Tibial artery (tissue), 4 donors: ENCODE measurements around the gene USP11.
A peak's percentile ranks its signal among the peaks of the same experiment; 100 is the strongest.

Experiments
- DNase-seq, 2 donors: peaks; one replicate each; pipeline ENCODE4 v3.0.0-alpha.2; 2019
- H3K27ac ChIP-seq, 2 donors: fragments of 200-600 bp; sonication (generic) in 1 of 2; 1 replicate in 1 of 2; 2 replicates in 1 of 2; pipeline ENCODE4 v1.5.1; 2018 to 2019; ENCODE audit warnings: mild to moderate bottlenecking in 1 of 2
- H3K27me3 ChIP-seq, 2 donors: fragments of 200-600 bp; sonication (generic) in 1 of 2; one replicate each; pipeline versions ENCODE4 v1.5.1 to v1.6.0; 2016 to 2019
- H3K36me3 ChIP-seq, 3 donors: fragments of 200-600 bp; sonication (generic) in 2 of 3; one replicate each; pipeline ENCODE4 v1.5.1; 2016 to 2019; ENCODE audit warnings: mild to moderate bottlenecking in 2 of 3
- H3K4me1 ChIP-seq, 4 donors: fragments of 200-600 bp; sonication (generic) in 2 of 4; 1 replicate in 3 of 4; 2 replicates in 1 of 4; pipeline ENCODE4 v1.5.1; 2016 to 2019
- H3K4me3 ChIP-seq, 2 donors: fragments of 200-600 bp; sonication (generic) in 1 of 2; 1 replicate in 1 of 2; 2 replicates in 1 of 2; pipeline ENCODE4 v1.5.1; 2018 to 2019; ENCODE audit warnings: mild to moderate bottlenecking in 2 of 2
- H3K9me3 ChIP-seq, 3 donors: fragments of 200-600 bp; sonication (generic) in 1 of 3; one replicate each; pipeline ENCODE4 v1.5.1; 2016 to 2019
- intact Hi-C: fragments of 100-400 bp; cut with DNase I; formaldehyde crosslinking; loops from one replicate; pipeline ENCODE4 v1.15.0; 2023; ENCODE audit warnings: low total_unique reads
- TF ChIP-seq, protein P1 (sequence below), 2 experiments: fragments of 200-600 bp in 1 of 2; fragments of 450-650 bp in 1 of 2; IDR thresholded peaks; one replicate each; pipeline ENCODE4 v1.5.1; 2017 to 2019; ENCODE audit warnings: antibody characterized with exemption in 2 of 2, mild to moderate bottlenecking in 1 of 2, moderate library complexity in 1 of 2

USP11 gene

DNA sequence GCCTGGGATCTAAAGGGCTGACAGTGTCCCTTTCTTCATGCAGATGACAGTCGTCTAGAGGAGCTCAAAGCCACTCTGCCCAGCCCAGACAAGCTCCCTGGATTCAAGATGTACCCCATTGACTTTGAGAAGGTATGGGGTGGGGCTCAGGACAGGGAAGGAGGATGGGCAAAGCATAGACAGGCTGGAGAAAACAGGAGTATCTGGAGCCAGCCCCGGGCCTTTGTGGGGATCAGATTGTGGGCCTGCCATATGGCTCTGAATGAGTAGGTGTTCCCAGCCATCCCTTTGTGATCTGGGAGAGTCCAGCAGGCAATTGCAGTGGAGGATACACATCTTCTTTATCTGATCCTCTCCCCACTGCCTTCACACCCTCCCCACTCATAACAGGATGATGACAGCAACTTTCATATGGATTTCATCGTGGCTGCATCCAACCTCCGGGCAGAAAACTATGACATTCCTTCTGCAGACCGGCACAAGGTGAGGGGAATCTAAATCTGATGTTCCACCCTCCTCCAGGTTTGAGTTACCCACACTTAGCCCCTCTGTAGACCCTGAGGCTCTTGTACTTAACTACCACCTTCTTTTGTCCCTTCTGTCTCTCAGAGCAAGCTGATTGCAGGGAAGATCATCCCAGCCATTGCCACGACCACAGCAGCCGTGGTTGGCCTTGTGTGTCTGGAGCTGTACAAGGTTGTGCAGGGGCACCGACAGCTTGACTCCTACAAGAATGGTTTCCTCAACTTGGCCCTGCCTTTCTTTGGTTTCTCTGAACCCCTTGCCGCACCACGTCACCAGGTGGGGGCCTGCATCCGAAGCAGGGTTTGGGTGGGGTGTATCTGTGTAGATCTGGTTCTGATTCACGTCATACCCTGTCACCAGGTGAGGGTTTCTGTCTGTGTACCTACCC, 20.2 kb upstream of the USP11 start:
- no peak overlapping the region for H3K4me3 ChIP-seq
- TF ChIP-seq, protein P1, sequence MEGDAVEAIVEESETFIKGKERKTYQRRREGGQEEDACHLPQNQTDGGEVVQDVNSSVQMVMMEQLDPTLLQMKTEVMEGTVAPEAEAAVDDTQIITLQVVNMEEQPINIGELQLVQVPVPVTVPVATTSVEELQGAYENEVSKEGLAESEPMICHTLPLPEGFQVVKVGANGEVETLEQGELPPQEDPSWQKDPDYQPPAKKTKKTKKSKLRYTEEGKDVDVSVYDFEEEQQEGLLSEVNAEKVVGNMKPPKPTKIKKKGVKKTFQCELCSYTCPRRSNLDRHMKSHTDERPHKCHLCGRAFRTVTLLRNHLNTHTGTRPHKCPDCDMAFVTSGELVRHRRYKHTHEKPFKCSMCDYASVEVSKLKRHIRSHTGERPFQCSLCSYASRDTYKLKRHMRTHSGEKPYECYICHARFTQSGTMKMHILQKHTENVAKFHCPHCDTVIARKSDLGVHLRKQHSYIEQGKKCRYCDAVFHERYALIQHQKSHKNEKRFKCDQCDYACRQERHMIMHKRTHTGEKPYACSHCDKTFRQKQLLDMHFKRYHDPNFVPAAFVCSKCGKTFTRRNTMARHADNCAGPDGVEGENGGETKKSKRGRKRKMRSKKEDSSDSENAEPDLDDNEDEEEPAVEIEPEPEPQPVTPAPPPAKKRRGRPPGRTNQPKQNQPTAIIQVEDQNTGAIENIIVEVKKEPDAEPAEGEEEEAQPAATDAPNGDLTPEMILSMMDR (IDR thresholded peaks at IDR 0.05) = no peak
- intact Hi-C loops = no loop called here
- peaks cover 0 to 13% (median 10%) of the 10 kb centered on the region in 4 donors for H3K4me1 ChIP-seq
- no peak overlapping the region for H3K27ac ChIP-seq
- H3K36me3 ChIP-seq = peaks cover 34 to 88% (median 84%) of the 10 kb centered on the region in 3 donors
- no peaks in the 10 kb centered on the region for H3K9me3 ChIP-seq
- H3K27me3 ChIP-seq = no peaks in the 10 kb centered on the region
- peak in 1 of 2 donors; percentile 25 for DNase-seq

GRCh38 chrX:47214435-47215077, 18.3 kb upstream of the USP11 start:
- DNase-seq = peak in 1 of 2 donors; percentile 50
- H3K27ac ChIP-seq = no peak overlapping the region
- H3K9me3 ChIP-seq = no peaks in the 10 kb centered on the region

GRCh38 chrX:47215291-47215900, 17.4 kb upstream of the USP11 start:
- Histone ChIP-seq H3K27me3 (no peaks in the 10 kb centered on the region), H3K4me3 (no peak overlapping the region), H3K4me1 (peaks cover 0 to 27% (median 18%) of the 10 kb centered on the region in 4 donors), H3K9me3 (no peaks in the 10 kb centered on the region), H3K27ac (no peak overlapping the region), H3K36me3 (peaks cover 19 to 61% (median 57%) of the 10 kb centered on the region in 3 donors)
- DNase-seq = peak in 1 of 2 donors; percentile 32
- intact Hi-C loops = no loop called here
- TF ChIP-seq, protein P1 (IDR thresholded peaks at IDR 0.05) = no peak

More at GRCh38 chrX:47214435-47215077, 18.3 kb upstream of the USP11 start:
- TF ChIP-seq, protein P1 (IDR thresholded peaks at IDR 0.05) = no peak
- Histone ChIP-seq H3K27me3 (no peaks in the 10 kb centered on the region), H3K4me3 (no peak overlapping the region), H3K4me1 (peaks cover 0 to 18% (median 10%) of the 10 kb centered on the region in 4 donors), H3K36me3 (peaks cover 27 to 69% (median 65%) of the 10 kb centered on the region in 3 donors)
- intact Hi-C loops = no loop called here

GRCh38 chrX:47216393-47216925, 16.4 kb upstream of the USP11 start:
- H3K36me3 ChIP-seq = peaks cover 16 to 50% (median 48%) of the 10 kb centered on the region in 3 donors
- peak in 1 of 2 donors; percentile 19 for DNase-seq
- TF ChIP-seq, protein P1 (IDR thresholded peaks at IDR 0.05) = no peak
- H3K4me1 ChIP-seq = peaks cover 0 to 28% (median 21%) of the 10 kb centered on the region in 4 donors
- no peak overlapping the region for H3K4me3 ChIP-seq
- no peaks in the 10 kb centered on the region for H3K27me3 ChIP-seq
- H3K9me3 ChIP-seq = no peaks in the 10 kb centered on the region
- H3K27ac ChIP-seq = peak overlapping the region; percentile 75 to 83
- intact Hi-C loops = no loop called here

DNA sequence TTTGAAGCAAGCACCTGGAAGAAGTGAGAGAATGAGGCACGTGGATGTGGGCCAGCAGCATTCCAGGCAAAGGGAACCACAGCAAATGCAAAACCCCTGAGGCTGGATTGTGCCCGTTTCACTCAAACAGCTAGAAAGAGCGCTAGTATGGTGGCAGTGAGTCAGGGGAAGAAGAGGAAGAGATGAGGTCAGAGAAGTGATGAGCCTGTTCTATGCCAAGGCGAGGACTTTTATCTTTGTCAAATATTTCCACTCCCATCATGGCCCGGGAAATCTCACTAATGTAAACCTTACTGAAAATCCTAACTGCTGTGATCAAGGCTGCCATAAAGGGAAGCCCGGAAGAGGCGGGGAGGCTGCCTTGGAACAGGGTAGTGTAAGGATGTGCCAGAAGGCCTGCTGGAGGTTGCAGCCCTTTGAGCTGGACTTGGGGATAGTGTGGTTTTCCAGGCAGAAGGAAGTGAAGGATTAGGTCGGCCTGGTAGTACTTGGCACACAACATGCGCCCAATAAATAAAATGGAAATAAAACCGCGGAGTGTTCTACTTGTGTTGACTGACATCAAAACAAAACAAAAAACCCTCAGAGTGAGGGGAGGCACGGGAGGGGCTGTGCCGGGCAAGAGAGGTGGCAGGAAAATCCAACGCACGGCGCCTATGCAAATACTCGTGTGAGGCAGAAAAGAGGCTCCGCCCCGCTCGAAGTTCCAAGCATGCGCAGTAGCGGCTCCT, 15.5 kb upstream of the USP11 start:
- TF ChIP-seq, protein P1 (IDR thresholded peaks at IDR 0.05) = no peak
- peak in 1 of 2 donors; percentile 29 for DNase-seq
- no peaks in the 10 kb centered on the region for H3K27me3 ChIP-seq
- H3K4me3 ChIP-seq = peak overlapping the region; percentile 31 to 44
- intact Hi-C loops = no loop called here
- peak overlapping the region; percentile 75 to 83 for H3K27ac ChIP-seq
- H3K9me3 ChIP-seq = no peaks in the 10 kb centered on the region
- peaks cover 13 to 42% (median 41%) of the 10 kb centered on the region in 3 donors for H3K36me3 ChIP-seq
- H3K4me1 ChIP-seq = peaks cover 0 to 28% (median 21%) of the 10 kb centered on the region in 4 donors
